Activated CD4-positive, alpha-beta memory T cell treated with anti-CD3 and anti-CD28 coated beads, Interleukin-2, amount 10 ng/mL, durations not matched to agents 7 days and 5 days (primary cell): ENCODE results near the gene SLC22A3. TPM values are rescaled to one million over a fixed set of nuclear protein-coding genes. Genes with fewer than 3 reads are reported as not detected.

Source experiments
- CTCF ChIA-PET: fragments of 350-600 bp; sonication (Branson Sonifier 250); formaldehyde crosslinking; loops from one replicate; lab custom pipeline; 2021; ENCODE audit warnings: antibody characterized with exemption, inconsistent platforms; lab: Charles Lee
- POLR2A ChIA-PET: fragments of 350-600 bp; sonication (Branson Sonifier 250); formaldehyde crosslinking; loops from one replicate; lab custom pipeline; 2021; ENCODE audit warnings: antibody characterized with exemption; lab: Charles Lee
- DNase-seq: peaks from one replicate; pipeline ENCODE4 v3.0.0-alpha.2; 2020
- H3K27ac Mint-ChIP-seq: one replicate; pipeline ENCODE4 v1.8.0; 2021; ENCODE audit warnings: mild to moderate bottlenecking, mixed read lengths
- H3K27me3 Mint-ChIP-seq: one replicate; pipeline ENCODE4 v1.8.0; 2021; ENCODE audit warnings: mixed read lengths
- H3K36me3 Mint-ChIP-seq: one replicate; pipeline ENCODE4 v1.8.0; 2021; ENCODE audit warnings: low read depth, mixed read lengths
- H3K4me1 Mint-ChIP-seq: one replicate; pipeline ENCODE4 v1.8.0; 2021; ENCODE audit warnings: mixed read lengths
- H3K4me3 Mint-ChIP-seq: one replicate; pipeline ENCODE4 v1.8.0; 2021; ENCODE audit warnings: mild to moderate bottlenecking, mixed read lengths
- H3K9me3 Mint-ChIP-seq: one replicate; pipeline ENCODE4 v1.8.0; 2021; ENCODE audit warnings: mixed read lengths
- total RNA-seq, 2 experiments: library from RNA; stranded (reverse); gene quantifications; one replicate each; pipeline ENCODE4 v1.2.3, GENCODE V29; 2021

The SLC22A3 gene
- total RNA-seq, 2 experiments from 2014 or later, result not detected

DNA sequence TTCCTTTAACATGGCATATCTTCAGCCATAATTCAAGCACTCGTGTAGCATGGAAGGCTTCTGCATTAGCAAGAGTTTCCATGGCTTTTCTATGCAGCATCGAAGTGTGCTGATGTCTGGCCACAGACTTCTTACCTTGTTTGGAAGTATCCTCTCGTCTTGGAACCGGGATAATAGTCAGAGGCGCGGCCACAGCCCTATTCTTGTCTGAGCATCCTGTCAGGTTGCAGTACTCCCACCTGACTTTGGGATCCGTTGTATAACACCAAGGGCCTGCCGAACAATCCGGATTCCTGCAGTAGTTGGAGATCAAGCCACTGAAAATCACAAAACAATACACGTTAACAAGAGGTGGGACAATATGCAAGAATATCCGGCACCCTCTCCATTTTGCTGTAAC is 138.9 kb downstream of the SLC22A3 start:
- H3K9me3 Mint-ChIP-seq, result peaks cover 4% of the 10 kb centered on the region
- H3K4me1 Mint-ChIP-seq, result no peaks in the 10 kb centered on the region
- no peaks in the 10 kb centered on the region for H3K27me3 Mint-ChIP-seq
- DNase-seq, result no peak
- H3K36me3 Mint-ChIP-seq, result peaks cover 18% of the 10 kb centered on the region
- no peak overlapping the region for H3K4me3 Mint-ChIP-seq
- ChIA-PET POLR2A (no interaction called here), CTCF (no interaction called here)
- H3K27ac Mint-ChIP-seq, result no peak overlapping the region

DNA sequence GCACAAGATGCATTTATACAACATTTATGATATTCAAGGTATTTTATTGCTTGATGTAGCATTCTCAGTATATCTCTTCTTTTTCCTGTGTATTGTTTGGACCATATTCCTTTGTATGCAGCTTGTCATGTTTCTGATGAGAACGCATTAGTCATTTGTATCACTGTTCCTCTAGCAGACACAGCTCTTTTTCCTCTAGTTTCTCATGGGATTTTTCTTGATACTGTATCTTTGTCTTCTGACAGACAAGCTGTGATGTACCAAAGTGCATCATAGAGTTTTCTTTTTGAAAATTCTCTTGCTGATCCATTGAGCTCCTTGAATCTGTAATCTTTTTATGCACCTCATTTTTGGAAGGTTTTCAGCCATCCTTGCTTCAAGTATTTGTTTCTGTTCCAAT is 140.9 kb downstream of the SLC22A3 start:
- H3K36me3 Mint-ChIP-seq, result peaks cover 9% of the 10 kb centered on the region
- DNase-seq, result no peak
- H3K27ac Mint-ChIP-seq, result no peak overlapping the region
- no peaks in the 10 kb centered on the region for H3K4me1 Mint-ChIP-seq
- H3K9me3 Mint-ChIP-seq, result peaks cover 2% of the 10 kb centered on the region
- ChIA-PET POLR2A (no interaction called here), CTCF (no interaction called here)
- no peaks in the 10 kb centered on the region for H3K27me3 Mint-ChIP-seq
- H3K4me3 Mint-ChIP-seq, result no peak overlapping the region

DNA sequence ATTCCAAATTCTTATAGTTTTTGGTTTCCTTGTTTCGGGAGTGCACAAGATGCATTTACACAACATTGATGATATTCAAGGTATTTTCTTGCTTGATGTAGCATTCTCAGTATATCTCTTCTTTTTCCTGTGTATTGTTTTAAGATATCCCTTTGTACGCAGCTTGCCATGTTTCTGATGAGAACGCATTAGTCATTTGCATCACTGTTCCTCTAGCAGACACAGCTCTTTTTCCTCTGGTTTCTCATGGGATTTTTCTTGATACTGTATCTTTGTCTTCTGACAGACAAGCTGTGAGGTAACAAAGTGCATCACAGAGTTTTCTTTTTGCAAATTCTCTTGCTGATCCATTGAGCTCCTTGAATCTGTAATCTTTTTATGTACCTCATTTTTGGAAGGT is 146.4 kb downstream of the SLC22A3 start:
- ChIA-PET POLR2A (no interaction called here), CTCF (no interaction called here)
- DNase-seq, result no peak
- Mint-ChIP-seq H3K36me3 (peaks cover 10% of the 10 kb centered on the region), H3K4me1 (no peaks in the 10 kb centered on the region), H3K27me3 (no peaks in the 10 kb centered on the region), H3K27ac (no peak overlapping the region), H3K9me3 (peaks cover 2% of the 10 kb centered on the region), H3K4me3 (no peak overlapping the region)

DNA sequence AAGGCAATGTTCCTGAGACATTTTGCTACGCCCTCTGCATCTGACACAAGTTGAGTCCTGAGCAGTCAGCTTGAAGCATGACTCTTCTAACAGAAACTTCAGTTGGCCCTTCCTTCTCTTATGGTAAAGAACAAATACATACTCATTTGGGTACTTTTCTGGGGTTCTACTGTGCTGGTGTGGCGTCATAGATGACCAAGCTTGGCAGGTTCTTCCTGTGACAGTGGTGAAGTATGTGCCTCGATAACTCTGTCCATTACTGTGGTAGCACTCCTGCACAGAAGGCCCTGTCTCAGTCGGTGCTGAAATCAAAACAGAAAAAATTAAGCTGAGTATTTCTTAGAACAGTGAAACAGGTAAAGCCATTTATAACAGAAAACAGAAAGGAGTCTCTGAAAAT is 152.5 kb downstream of the SLC22A3 start:
- peak; percentile 33 for DNase-seq

More for the DNA sequence above, 152.5 kb downstream of the SLC22A3 start:
- Mint-ChIP-seq H3K27ac (peak overlapping the region; percentile 78), H3K4me3 (no peak overlapping the region), H3K36me3 (peaks cover 21% of the 10 kb centered on the region), H3K4me1 (peaks cover 10% of the 10 kb centered on the region), H3K9me3 (peaks cover 25% of the 10 kb centered on the region), H3K27me3 (no peaks in the 10 kb centered on the region)
- POLR2A ChIA-PET, result interaction anchor here (0.9 to 1.7 kb wide), 2 partner anchors 19 to 38 kb away, joined by 4 to 6 read pairs; no protein-coding TSS in a partner anchor
- CTCF ChIA-PET, result interaction anchor here (6.1 kb wide), 1 partner anchor 18 kb away, joined by 24 read pairs; no protein-coding TSS in a partner anchor

Other genes with a start within 250 kb of the SLC22A3 start
- 1 to 10 TPM in 1 of 2 experiments, under 1 TPM in 1; 0.81 to 1.3 TPM for gene SLC22A1, start 226.6 kb upstream of the SLC22A3 start, total RNA-seq
- not detected for gene SLC22A2, start 89.6 kb upstream of the SLC22A3 start, total RNA-seq